H1 (cell line): Measurements from ENCODE around the gene KPNA1. TPM values are rescaled to one million over a fixed set of nuclear protein-coding genes. Genes with fewer than 3 reads are reported as not detected.

ENCODE experiments used
- CEBPB ChIP-seq: IDR thresholded peaks from 2 replicates; pipeline ENCODE4 v1.6.1; 2012; ENCODE audit warnings: low read depth, low read length
- CTBP2 ChIP-seq: IDR thresholded peaks from 2 replicates; pipeline ENCODE4 v1.7.0; 2011; ENCODE audit warnings: borderline replicate concordance, mild to moderate bottlenecking, moderate library complexity, mixed read lengths, low read length; ENCODE audit not compliant: insufficient read depth, insufficient read length
- RAD21 ChIP-seq, 2 experiments: IDR thresholded peaks in 1 of 2; conservative IDR thresholded peaks in 1 of 2; 2 replicates each; pipeline ENCODE4 v1.6.1; 2011; ENCODE audit warnings: low read depth in 2 of 2, low read length in 2 of 2, improper control_type of control experiment in 1 of 2, inconsistent platforms in 1 of 2, mild to moderate bottlenecking in 1 of 2, moderate library complexity in 1 of 2
- RFX5 ChIP-seq: IDR thresholded peaks from 2 replicates; pipeline ENCODE4 v1.6.1; 2011; ENCODE audit warnings: low read depth, low read length, improper control_type of control experiment, borderline replicate concordance
- RXRA ChIP-seq: IDR thresholded peaks from 2 replicates; pipeline ENCODE4 v1.6.1; 2011; ENCODE audit warnings: low read depth, mild to moderate bottlenecking, low read length, moderate library complexity; ENCODE audit not compliant: insufficient read depth
- polyA plus RNA-seq, 7 experiments: library from polyadenylated mRNA; depleted of rRNA in 3 of 7; stranded (reverse) in 5 of 7; unstranded in 2 of 7; fragments of >200 nt in 5 of 7; fragments of 200-250 nt in 2 of 7; gene quantifications; 1 replicate in 5 of 7; 2 replicates in 1 of 7; 4 replicates in 1 of 7; pipeline versions ENCODE4 v1.2.1 to v1.2.3, GENCODE V29; 2011 to 2013; ENCODE audit warnings: missing spikeins in 2 of 7, mixed read lengths in 2 of 7
- total RNA-seq: library from RNA; stranded (reverse); fragmentation: NEBNext Ultra II Directional; extraction: Animal tissue kit (Norgen Biotek cat#: 25700); gene quantifications from 2 replicates; pipeline ENCODE4 v1.2.1, GENCODE V29; 2021

The KPNA1 gene
- total and polyA plus RNA-seq, 2 of the 8 experiments (the other 6 are each of a cell fraction or from before 2014, with no cell fraction given), result 14.8 to 63.0 TPM

DNA sequence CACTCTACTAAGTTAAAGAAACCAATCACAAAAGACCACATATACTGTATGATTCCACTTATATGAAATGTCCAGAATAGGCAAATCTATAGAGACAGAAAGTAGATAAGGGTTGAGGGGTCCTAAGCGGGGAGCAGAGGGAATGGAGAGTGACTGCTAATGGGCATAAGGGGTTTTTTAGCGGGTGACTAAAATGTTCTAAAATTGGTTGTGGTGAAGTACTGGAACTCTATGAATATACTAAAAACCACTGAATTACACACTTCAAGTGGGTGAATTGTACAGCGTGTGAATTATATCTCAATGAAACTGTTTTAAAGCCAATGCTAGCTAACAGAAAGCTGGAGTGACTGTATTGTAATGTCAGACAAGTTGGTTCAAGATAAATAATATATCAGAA is 33.3 kb downstream of the KPNA1 start (continued):
- no peak for TF ChIP-seq RAD21 (IDR thresholded peaks at IDR 0.05 in 1 of 2, conservative IDR thresholded peaks at IDR 0.05 in 1 of 2; ENCODE audit: low read depth in 2 of 2, low read length in 2 of 2)
- no peak for TF ChIP-seq RXRA
- no peak for TF ChIP-seq RFX5
- no peak for TF ChIP-seq CTBP2
- TF ChIP-seq CEBPB, result no peak
